Measurements from ENCODE around the gene CLEC1B. TPM values are rescaled to one million over a fixed set of nuclear protein-coding genes. Genes with fewer than 3 reads are reported as not detected.
A peak's percentile ranks its signal among the peaks of the same experiment; 100 is the strongest.

CLEC1B gene
- total RNA-seq, 2 experiments from 2014 or later, result not detected

GRCh38 chr12:9991876-9992275 lies 7.0 kb downstream of the CLEC1B start:
- no peaks in the 10 kb centered on the region for H3K4me1 ChIP-seq (ENCODE audit: insufficient read depth, low read length, poor library complexity, severe bottlenecking)
- no peak overlapping the region for H2AFZ ChIP-seq (ENCODE audit: low read length)
- no peak overlapping the region for H3K4me3 ChIP-seq (ENCODE audit: low read depth, low read length, poor library complexity, severe bottlenecking)
- no peaks in the 10 kb centered on the region for H3K9me3 ChIP-seq (ENCODE audit: low read length)
- no peaks in the 10 kb centered on the region for H4K20me1 ChIP-seq (ENCODE audit: insufficient read depth, low read length)
- intact Hi-C loops (cut with micrococcal nuclease; ENCODE audit: unreplicated experiment), result no loop called here
- ChIA-PET POLR2A (interaction anchor here (0.6 to 0.7 kb wide), 2 partner anchors 173 to 1347 kb away, joined by 3 read pairs; no protein-coding TSS in a partner anchor), CTCF (ENCODE audit: unreplicated experiment) (no interaction called here)
- no TSS peak for BruUV-seq (replicated peaks)
- no peaks in the 10 kb centered on the region for H3K79me2 ChIP-seq (ENCODE audit: insufficient read depth, low read depth, low read length)
- no peaks in the 10 kb centered on the region for H3K36me3 ChIP-seq (ENCODE audit: insufficient read depth, low read length)
- H3K4me2 ChIP-seq (ENCODE audit: low read length), result peak overlapping the region; percentile 22; the same call in 1 of the 2 replicates
- DNase-seq (ENCODE audit: low spot score), result no peak
- no peaks in the 10 kb centered on the region for H3K9me2 ChIP-seq (ENCODE audit: insufficient read depth, low read length)
- no peak overlapping the region for H3K27ac ChIP-seq (ENCODE audit: low read depth, low read length, poor library complexity, severe bottlenecking)
- TF ChIP-seq EZH2phosphoT487 (IDR thresholded peaks at IDR 0.05; ENCODE audit: borderline replicate concordance, low read depth, low read length) (no peak), CTCF (conservative IDR thresholded peaks at IDR 0.05; ENCODE audit: low read length) (no peak)

GRCh38 chr12:9980126-9980525 lies 18.8 kb downstream of the CLEC1B start:
- no peaks in the 10 kb centered on the region for H3K79me2 ChIP-seq (ENCODE audit: insufficient read depth, low read depth, low read length)
- H3K27ac ChIP-seq (ENCODE audit: low read depth, low read length, poor library complexity, severe bottlenecking), result no peak overlapping the region

More at GRCh38 chr12:9980126-9980525, 18.8 kb downstream of the CLEC1B start:
- H2AFZ ChIP-seq (ENCODE audit: low read length), result no peak overlapping the region
- TF ChIP-seq EZH2phosphoT487 (IDR thresholded peaks at IDR 0.05; ENCODE audit: borderline replicate concordance, low read depth, low read length) (no peak), CTCF (conservative IDR thresholded peaks at IDR 0.05; ENCODE audit: low read length) (no peak)
- H3K4me1 ChIP-seq (ENCODE audit: insufficient read depth, low read length, poor library complexity, severe bottlenecking), result no peaks in the 10 kb centered on the region
- CTCF ChIA-PET (ENCODE audit: unreplicated experiment), result no interaction called here
- no TSS peak for BruUV-seq (replicated peaks)
- intact Hi-C loops (cut with micrococcal nuclease; ENCODE audit: unreplicated experiment), result no loop called here
- H3K9me3 ChIP-seq (ENCODE audit: low read length), result no peaks in the 10 kb centered on the region
- no peaks in the 10 kb centered on the region for H4K20me1 ChIP-seq (ENCODE audit: insufficient read depth, low read length)
- no peak overlapping the region for H3K4me3 ChIP-seq (ENCODE audit: low read depth, low read length, poor library complexity, severe bottlenecking)
- POLR2A ChIA-PET, result no interaction called here
- no peaks in the 10 kb centered on the region for H3K9me2 ChIP-seq (ENCODE audit: insufficient read depth, low read length)
- no peak overlapping the region for H3K4me2 ChIP-seq (ENCODE audit: low read length)
- no peak for DNase-seq (ENCODE audit: low spot score)
- H3K36me3 ChIP-seq (ENCODE audit: insufficient read depth, low read length), result no peaks in the 10 kb centered on the region

Measured in OCI-LY7 (cell line).